Measurements from ENCODE around the gene PNLDC1.

GRCh38 chr6:159754959-159755914 is 44.8 kb upstream of the PNLDC1 start:
- no peak for TF ChIP-seq CTCF (IDR thresholded peaks at IDR 0.05; ENCODE audit: low read depth, low read length)
- TF ChIP-seq POLR2A (IDR thresholded peaks at IDR 0.05; ENCODE audit: extremely low read depth, insufficient read length) = no peak
- no peak for TF ChIP-seq MAX (IDR thresholded peaks at IDR 0.05; ENCODE audit: low read depth, low read length)
- no peak for TF ChIP-seq MYC (IDR thresholded peaks at IDR 0.05; ENCODE audit: low read depth, low read length)
